Measurements from ENCODE around the gene TRPT1.

TRPT1 gene

GRCh38 chr11:64235437-64236161, 9.6 kb upstream of the TRPT1 start:
- Histone ChIP-seq H2BK15ac (replicated peaks; ENCODE audit: low read depth) (no peak overlapping the region), H3K27ac (ENCODE audit: low read depth, low read length) (no peak overlapping the region), H4K8ac (ENCODE audit: low read depth, low read length) (no peak overlapping the region), H3K4me2 (ENCODE audit: low read length) (peak overlapping the region; percentile 45), H3K56ac (ENCODE audit: low read length) (peak overlapping the region; percentile 84), H2BK120ac (ENCODE audit: low read depth, low read length) (no peak overlapping the region), H3K4ac (ENCODE audit: low read depth, low read length) (no peak overlapping the region), H3K4me3 (ENCODE audit: low read length) (no peak overlapping the region), H3K79me2 (ENCODE audit: control insufficient read depth, insufficient read depth, low read length) (no peaks in the 10 kb centered on the region), H3K79me1 (ENCODE audit: low read length) (no peaks in the 10 kb centered on the region), H3K23ac (ENCODE audit: low read length) (no peak overlapping the region), H3K9ac (ENCODE audit: low read length) (peak overlapping the region; percentile 76), H3K18ac (ENCODE audit: low read length) (no peak overlapping the region), H3K36me3 (ENCODE audit: control insufficient read depth, insufficient read depth, low read length) (no peaks in the 10 kb centered on the region), H3K27me3 (ENCODE audit: insufficient read depth, low read length, poor library complexity) (no peaks in the 10 kb centered on the region), H2BK5ac (ENCODE audit: low read length) (no peak overlapping the region), H3K4me1 (ENCODE audit: control insufficient read depth, low read depth, low read length) (peaks cover 10% of the 10 kb centered on the region), H4K5ac (ENCODE audit: low read length) (no peak overlapping the region), H2AK5ac (ENCODE audit: low read length) (no peak overlapping the region)
- WGBS (ENCODE audit: extremely low coverage, insufficient coverage, low lambda C conversion rate): no CpG with 5 or more reads among the region's 12 CpGs
- no peak for DNase-seq

GRCh38 chr11:64234647-64235379, 8.8 kb upstream of the TRPT1 start:
- peak overlapping the region; percentile 81 for H3K18ac ChIP-seq (ENCODE audit: low read length)
- no peak for DNase-seq
- H3K4me3 ChIP-seq (ENCODE audit: low read length): peak overlapping the region; percentile 17
- no peak overlapping the region for H3K27ac ChIP-seq (ENCODE audit: low read depth, low read length)
- peak overlapping the region; percentile 28 for H4K8ac ChIP-seq (ENCODE audit: low read depth, low read length)
- no peak overlapping the region for H3K23ac ChIP-seq (ENCODE audit: low read length)
- no peaks in the 10 kb centered on the region for H3K36me3 ChIP-seq (ENCODE audit: control insufficient read depth, insufficient read depth, low read length)
- H2BK120ac ChIP-seq (ENCODE audit: low read depth, low read length): no peak overlapping the region
- peak overlapping the region; percentile 76 for H3K9ac ChIP-seq (ENCODE audit: low read length)
- H3K4me2 ChIP-seq (ENCODE audit: low read length): peak overlapping the region; percentile 45
- H4K5ac ChIP-seq (ENCODE audit: low read length): no peak overlapping the region
- no peaks in the 10 kb centered on the region for H3K79me2 ChIP-seq (ENCODE audit: control insufficient read depth, insufficient read depth, low read length)
- peaks cover 4% of the 10 kb centered on the region for H3K4me1 ChIP-seq (ENCODE audit: control insufficient read depth, low read depth, low read length)
- peak overlapping the region; percentile 84 for H3K56ac ChIP-seq (ENCODE audit: low read length)
- no peak overlapping the region for H2BK15ac ChIP-seq (replicated peaks; ENCODE audit: low read depth)
- H2AK5ac ChIP-seq (ENCODE audit: low read length): no peak overlapping the region
- no CpG with 5 or more reads among the region's 80 CpGs for WGBS (ENCODE audit: extremely low coverage, insufficient coverage, low lambda C conversion rate)
- peak overlapping the region; percentile 74 for H3K4ac ChIP-seq (ENCODE audit: low read depth, low read length)
- no peaks in the 10 kb centered on the region for H3K79me1 ChIP-seq (ENCODE audit: low read length)
- H3K27me3 ChIP-seq (ENCODE audit: insufficient read depth, low read length, poor library complexity): no peaks in the 10 kb centered on the region
- no peak overlapping the region for H2BK5ac ChIP-seq (ENCODE audit: low read length)

- Histone ChIP-seq H3K27ac (ENCODE audit: low read depth, low read length) (no peak within 1 kb of the TSS), H3K27me3 (ENCODE audit: insufficient read depth, low read length, poor library complexity) (no peaks in the 10 kb centered on the region), H3K9ac (ENCODE audit: low read length) (peak within 1 kb of the TSS; percentile 76), H3K79me2 (ENCODE audit: control insufficient read depth, insufficient read depth, low read length) (no peaks in the 10 kb centered on the region), H3K23ac (ENCODE audit: low read length) (no peak within 1 kb of the TSS), H3K79me1 (ENCODE audit: low read length) (no peaks in the 10 kb centered on the region), H3K4me2 (ENCODE audit: low read length) (peak within 1 kb of the TSS; percentile 45), H3K18ac (ENCODE audit: low read length) (peak within 1 kb of the TSS; percentile 81), H3K4me3 (ENCODE audit: low read length) (peak within 1 kb of the TSS; percentile 31), H2BK5ac (ENCODE audit: low read length) (no peak within 1 kb of the TSS), H2AK5ac (ENCODE audit: low read length) (no peak within 1 kb of the TSS), H2BK120ac (ENCODE audit: low read depth, low read length) (no peak within 1 kb of the TSS), H3K56ac (ENCODE audit: low read length) (peak within 1 kb of the TSS; percentile 84), H3K4ac (ENCODE audit: low read depth, low read length) (peak within 1 kb of the TSS; percentile 74), H4K5ac (ENCODE audit: low read length) (no peak within 1 kb of the TSS), H4K8ac (ENCODE audit: low read depth, low read length) (peak within 1 kb of the TSS; percentile 28), H3K36me3 (ENCODE audit: control insufficient read depth, insufficient read depth, low read length) (no peaks in the 10 kb centered on the region), H2BK15ac (replicated peaks; ENCODE audit: low read depth) (no peak within 1 kb of the TSS), H3K4me1 (ENCODE audit: control insufficient read depth, low read depth, low read length) (peaks cover 4% of the 10 kb centered on the region)
- DNase-seq: no peak
- no CpG with 5 or more reads among the region's 62 CpGs for WGBS (ENCODE audit: extremely low coverage, insufficient coverage, low lambda C conversion rate)
These were observed 8.1 kb upstream of the TRPT1 start, which contains the start of gene VEGFB for GRCh38 chr11:64233913-64234586. TSS of gene VEGFB (plus strand) at chr11:64234584. CDS start at chr11:64234834, 250 bp downstream.

GRCh38 chr11:64232967-64233315, 7.0 kb upstream of the TRPT1 start:
- no peaks in the 10 kb centered on the region for H3K27me3 ChIP-seq (ENCODE audit: insufficient read depth, low read length, poor library complexity)
- H3K4ac ChIP-seq (ENCODE audit: low read depth, low read length): no peak overlapping the region
- no peak overlapping the region for H2BK120ac ChIP-seq (ENCODE audit: low read depth, low read length)
- no peak overlapping the region for H3K56ac ChIP-seq (ENCODE audit: low read length)
- H2BK5ac ChIP-seq (ENCODE audit: low read length): no peak overlapping the region
- no peak overlapping the region for H3K4me2 ChIP-seq (ENCODE audit: low read length)
- no peak for DNase-seq
- no peak overlapping the region for H3K23ac ChIP-seq (ENCODE audit: low read length)
- no peaks in the 10 kb centered on the region for H3K79me1 ChIP-seq (ENCODE audit: low read length)
- H2AK5ac ChIP-seq (ENCODE audit: low read length): no peak overlapping the region
- peaks cover 4% of the 10 kb centered on the region for H3K4me1 ChIP-seq (ENCODE audit: control insufficient read depth, low read depth, low read length)
- no CpG with 5 or more reads among the region's 8 CpGs for WGBS (ENCODE audit: extremely low coverage, insufficient coverage, low lambda C conversion rate)
- H3K79me2 ChIP-seq (ENCODE audit: control insufficient read depth, insufficient read depth, low read length): no peaks in the 10 kb centered on the region
- H3K27ac ChIP-seq (ENCODE audit: low read depth, low read length): no peak overlapping the region
- H3K36me3 ChIP-seq (ENCODE audit: control insufficient read depth, insufficient read depth, low read length): no peaks in the 10 kb centered on the region
- H3K18ac ChIP-seq (ENCODE audit: low read length): no peak overlapping the region
- H2BK15ac ChIP-seq (replicated peaks; ENCODE audit: low read depth): no peak overlapping the region
- H4K5ac ChIP-seq (ENCODE audit: low read length): no peak overlapping the region
- H3K9ac ChIP-seq (ENCODE audit: low read length): no peak overlapping the region
- H4K8ac ChIP-seq (ENCODE audit: low read depth, low read length): no peak overlapping the region
- no peak overlapping the region for H3K4me3 ChIP-seq (ENCODE audit: low read length)

- Histone ChIP-seq H3K79me1 (ENCODE audit: low read length) (peaks cover 2% of the 10 kb centered on the region), H2BK120ac (ENCODE audit: low read depth, low read length) (no peak overlapping the region), H3K27me3 (ENCODE audit: insufficient read depth, low read length, poor library complexity) (no peaks in the 10 kb centered on the region), H2AK5ac (ENCODE audit: low read length) (no peak overlapping the region), H3K56ac (ENCODE audit: low read length) (peak overlapping the region; percentile 34), H3K27ac (ENCODE audit: low read depth, low read length) (no peak overlapping the region), H3K23ac (ENCODE audit: low read length) (no peak overlapping the region), H4K5ac (ENCODE audit: low read length) (no peak overlapping the region), H3K4me3 (ENCODE audit: low read length) (no peak overlapping the region), H3K79me2 (ENCODE audit: control insufficient read depth, insufficient read depth, low read length) (no peaks in the 10 kb centered on the region), H2BK5ac (ENCODE audit: low read length) (no peak overlapping the region), H3K9ac (ENCODE audit: low read length) (no peak overlapping the region), H4K8ac (ENCODE audit: low read depth, low read length) (no peak overlapping the region), H2BK15ac (replicated peaks; ENCODE audit: low read depth) (no peak overlapping the region), H3K4me2 (ENCODE audit: low read length) (no peak overlapping the region), H3K36me3 (ENCODE audit: control insufficient read depth, insufficient read depth, low read length) (no peaks in the 10 kb centered on the region), H3K18ac (ENCODE audit: low read length) (no peak overlapping the region), H3K4me1 (ENCODE audit: control insufficient read depth, low read depth, low read length) (peaks cover 4% of the 10 kb centered on the region), H3K4ac (ENCODE audit: low read depth, low read length) (no peak overlapping the region)
- no peak for DNase-seq
- WGBS (ENCODE audit: extremely low coverage, insufficient coverage, low lambda C conversion rate): no CpG with 5 or more reads among the region's 15 CpGs
These were observed 6.4 kb upstream of the TRPT1 start for GRCh38 chr11:64232182-64232966.

Measured in mesendoderm (in vitro differentiated cells).